ENCODE data around the gene FAM184B.

The FAM184B gene

GRCh38 chr4:17781300-17782287, at the start of gene FAM184B:
Gene FAM184B (minus strand): TSS chr4:17781621. CDS start chr4:17781299, 322 bp downstream.
- DNase-seq: no peak

GRCh38 chr4:17823871-17824669, 42.6 kb upstream of the FAM184B start:
- no peak for DNase-seq

GRCh38 chr4:17817027-17817426, 35.6 kb upstream of the FAM184B start:
- DNase-seq: peak in 3 of 6 experiments; percentile 15 to 43 (median 37)

- DNase-seq: no peak
Measured at GRCh38 chr4:17816142-17816541, 34.7 kb upstream of the FAM184B start.

GRCh38 chr4:17814140-17814539, 32.7 kb upstream of the FAM184B start:
- no peak for DNase-seq

- DNase-seq: no peak
Measured at GRCh38 chr4:17812801-17813200, 31.4 kb upstream of the FAM184B start.

DNA sequence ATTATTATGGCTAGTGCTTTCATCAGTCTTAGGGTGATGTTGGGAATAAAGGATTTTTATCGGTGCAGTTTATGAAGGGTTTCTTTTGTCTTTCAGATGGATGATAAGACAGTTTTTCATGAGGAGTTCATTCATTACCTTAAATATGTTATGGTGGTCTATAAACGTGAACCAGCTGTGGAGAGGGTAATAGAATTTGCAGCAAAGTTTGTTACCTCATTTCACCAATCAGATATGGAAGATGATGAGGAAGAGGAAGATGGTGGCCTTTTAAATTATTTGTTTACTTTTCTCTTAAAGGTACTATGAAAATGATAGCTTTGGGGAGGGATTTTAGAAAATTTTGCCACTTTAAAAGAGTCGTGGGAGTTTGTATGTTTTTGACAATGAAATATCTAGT, 30.7 kb upstream of the FAM184B start:
- DNase-seq: no peak

- no peak for DNase-seq
Measured at GRCh38 chr4:17811078-17811603, 29.7 kb upstream of the FAM184B start.

DNA sequence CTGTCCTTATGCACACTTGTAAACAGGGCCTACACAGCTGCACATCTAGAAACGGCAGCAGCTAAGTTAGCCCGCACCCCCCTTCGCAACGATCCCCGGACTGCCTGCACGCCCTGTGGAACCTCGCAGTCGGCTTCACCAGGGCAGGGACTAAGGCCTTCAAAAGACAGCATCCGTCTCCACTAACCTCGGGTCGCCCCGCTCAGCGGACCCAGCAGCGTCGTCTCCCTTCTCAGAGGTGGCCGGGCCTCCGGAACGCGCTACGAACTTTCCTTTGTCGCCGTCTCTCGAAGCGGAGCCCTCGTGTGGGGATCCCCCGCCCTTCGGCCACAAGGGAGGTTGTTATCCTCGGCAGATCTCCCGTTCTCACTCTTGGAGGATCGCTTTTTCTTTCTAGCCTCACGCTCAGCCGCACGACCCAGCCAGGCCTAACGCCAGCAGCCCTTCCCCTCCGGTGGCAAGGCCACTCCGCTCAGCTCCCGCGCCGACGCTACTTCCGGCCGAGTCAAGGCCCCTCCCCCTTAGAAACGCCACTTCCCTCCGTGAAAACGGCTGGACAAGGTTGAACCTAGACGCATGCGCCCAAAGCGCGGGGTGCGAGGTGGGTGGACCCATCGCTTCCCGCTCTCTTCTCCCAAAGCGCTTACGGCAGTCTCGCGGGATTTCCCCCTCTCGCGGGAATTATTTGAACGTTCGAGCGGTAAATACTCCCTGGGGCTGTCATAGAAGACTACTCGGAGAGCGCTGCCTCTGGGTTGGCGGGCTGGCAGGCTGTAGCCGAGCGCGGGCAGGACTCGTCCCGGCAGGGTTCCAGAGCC, 29.0 kb upstream of the FAM184B start, which contains the start of the genes DCAF16 and NCAPG:
TSS of gene DCAF16 (minus strand) at position 498 of the 818 bp plus-strand sequence. CDS start 6,616 bp downstream, outside the sequence.
TSS of gene NCAPG (plus strand) at position 720 of the 818 bp plus-strand sequence. CDS start 99 bp downstream, outside the sequence.
- peak; percentile 95 to 99 (median 97) for DNase-seq

DNA sequence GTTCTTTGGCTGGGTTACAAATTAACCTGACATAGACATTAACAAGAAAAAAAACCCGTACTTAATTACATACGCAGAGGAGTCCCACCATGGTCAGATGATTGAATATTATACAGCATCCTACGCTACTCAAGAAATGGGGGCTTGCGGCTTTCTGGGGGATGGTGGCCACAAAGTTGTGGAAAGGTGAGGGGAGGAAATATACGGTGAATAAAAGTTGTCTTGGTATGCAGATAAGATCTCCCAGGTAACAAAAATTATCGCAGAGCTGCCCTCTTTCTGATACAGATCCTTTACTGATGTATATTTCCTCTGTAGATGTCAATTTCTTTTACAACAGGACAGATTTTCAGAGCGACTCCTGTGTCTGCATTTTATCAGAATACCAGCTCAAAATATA, 28.2 kb upstream of the FAM184B start:
- DNase-seq: peak in 1 of 6 experiments; percentile 1

GRCh38 chr4:17807446-17807845, 26.0 kb upstream of the FAM184B start:
- no peak for DNase-seq

DNA sequence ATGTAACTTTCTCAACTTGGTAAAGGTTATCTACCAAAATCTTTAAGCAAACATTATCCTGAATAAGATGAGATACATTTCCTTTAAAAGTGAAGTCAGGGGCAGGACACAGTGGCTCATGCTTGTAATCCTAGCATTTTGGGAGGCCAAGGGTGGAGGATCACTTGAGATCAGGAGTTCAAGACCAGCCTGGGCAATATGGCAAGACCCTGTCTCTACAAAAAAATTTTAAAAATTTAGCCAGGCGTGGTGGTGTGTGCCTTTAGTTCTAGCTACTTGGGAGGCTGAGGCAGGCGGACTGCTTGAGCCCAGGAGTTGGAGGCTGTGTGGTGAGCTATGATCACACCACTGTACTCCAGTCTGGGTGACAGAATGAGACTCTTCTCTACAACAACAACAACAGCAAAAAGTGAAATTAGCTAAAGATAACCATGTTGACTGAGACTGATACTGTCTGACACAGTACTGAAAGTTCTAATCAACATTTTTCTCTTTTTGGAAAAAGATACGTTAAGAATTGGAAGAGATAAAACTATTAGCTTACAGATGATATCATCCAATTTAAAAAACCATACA, 24.2 kb upstream of the FAM184B start:
- DNase-seq: no peak

- DNase-seq: no peak
Measured at GRCh38 chr4:17797808-17798207, 16.4 kb upstream of the FAM184B start.

DNA sequence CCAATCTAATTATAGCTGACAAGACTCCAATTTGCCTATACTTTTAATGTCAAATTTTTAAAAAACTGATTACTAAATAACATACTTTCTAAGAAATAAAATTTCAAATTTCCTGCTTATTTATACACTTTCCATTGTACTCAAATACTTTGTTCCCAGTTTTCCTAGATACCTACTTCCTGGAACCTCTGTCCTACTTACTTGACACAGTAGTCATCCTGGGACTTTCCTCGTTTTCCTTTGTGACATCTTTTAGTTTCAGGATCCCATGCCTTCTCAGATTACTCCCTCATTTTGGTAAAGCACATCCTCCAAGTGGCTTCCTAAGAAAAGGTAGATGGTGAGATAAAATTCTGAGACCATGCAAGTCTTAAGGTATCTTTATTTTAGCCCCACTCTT, 13.3 kb upstream of the FAM184B start:
- DNase-seq: no peak

DNA sequence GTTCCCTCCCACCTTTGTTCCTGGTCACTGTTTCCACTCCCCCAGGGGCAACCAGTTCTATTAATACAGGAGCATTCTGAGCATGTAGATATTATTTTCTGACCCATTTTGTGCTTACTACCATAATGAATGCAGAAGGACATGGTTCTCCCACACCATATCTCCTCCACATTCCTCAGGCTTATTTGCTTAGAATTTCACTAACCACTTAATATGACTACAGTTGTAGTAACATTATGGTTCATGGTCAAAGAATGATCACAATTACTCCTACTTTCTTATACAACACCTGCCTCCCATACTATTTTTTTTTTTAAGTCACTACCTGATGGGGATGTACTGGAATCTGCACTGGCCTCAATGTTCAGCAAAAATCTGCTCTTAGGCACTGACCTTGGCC, 7.5 kb upstream of the FAM184B start:
- DNase-seq: no peak

GRCh38 chr4:17787315-17787714, 5.9 kb upstream of the FAM184B start:
- DNase-seq: no peak

GRCh38 chr4:17786567-17786966, 5.1 kb upstream of the FAM184B start:
- DNase-seq: no peak

DNA sequence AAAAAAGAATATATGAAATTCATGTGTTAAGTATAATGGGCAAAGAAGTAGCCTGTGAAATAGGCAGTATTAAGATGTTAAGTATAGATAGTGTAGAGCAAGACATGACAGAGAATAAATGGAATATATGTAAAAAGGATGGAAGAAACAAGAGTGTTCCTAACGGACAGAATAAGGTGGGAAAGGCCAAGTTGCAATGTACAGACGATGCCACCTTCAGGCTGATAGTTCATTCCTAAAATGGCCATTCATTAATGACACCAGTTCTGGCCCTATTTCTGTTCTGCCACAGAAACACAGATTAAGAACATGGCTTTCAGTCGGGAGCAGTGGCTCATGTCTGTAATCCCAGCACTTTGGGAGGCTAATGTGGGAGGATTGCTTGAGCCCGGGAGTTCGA, 4.4 kb upstream of the FAM184B start:
- DNase-seq: no peak

DNA sequence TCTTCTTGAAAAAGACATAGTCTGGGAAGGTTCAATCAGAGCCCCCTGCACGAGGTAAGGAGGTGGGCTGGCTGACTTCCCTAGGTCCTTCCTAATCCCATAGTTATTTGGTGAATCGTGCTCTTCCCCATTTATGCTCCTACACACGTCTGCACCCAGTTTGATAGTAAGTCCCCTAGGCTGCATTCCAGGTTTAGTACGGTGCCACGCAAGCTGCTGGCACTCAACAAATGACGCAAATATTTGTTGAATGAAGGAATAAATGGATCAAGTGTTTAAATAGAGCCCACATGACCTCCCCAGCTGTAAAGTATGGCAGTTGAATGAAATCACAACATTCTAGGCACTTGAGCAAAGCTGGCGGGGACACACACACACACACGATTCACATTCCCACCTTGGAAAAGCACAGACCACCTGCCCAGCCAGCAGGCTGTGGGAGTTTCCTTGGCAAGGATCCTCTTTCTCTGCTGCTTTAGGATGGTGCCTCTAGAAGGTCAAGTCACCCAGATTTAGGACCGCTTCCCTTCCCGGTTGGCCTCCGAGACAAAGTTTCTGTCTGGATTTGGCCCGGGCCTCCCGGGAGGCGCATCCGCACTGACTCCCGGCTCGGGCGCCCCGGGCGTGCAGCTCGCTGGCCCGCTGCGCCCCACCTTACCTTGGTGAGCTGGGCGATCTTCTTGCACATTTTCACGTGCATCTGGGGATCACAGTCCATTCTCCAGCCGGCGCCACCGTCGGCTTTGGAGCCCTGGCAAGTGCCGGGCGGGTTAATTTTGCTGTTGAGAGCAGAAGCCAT, 721 bp downstream of the FAM184B start:
- DNase-seq: no peak

DNA sequence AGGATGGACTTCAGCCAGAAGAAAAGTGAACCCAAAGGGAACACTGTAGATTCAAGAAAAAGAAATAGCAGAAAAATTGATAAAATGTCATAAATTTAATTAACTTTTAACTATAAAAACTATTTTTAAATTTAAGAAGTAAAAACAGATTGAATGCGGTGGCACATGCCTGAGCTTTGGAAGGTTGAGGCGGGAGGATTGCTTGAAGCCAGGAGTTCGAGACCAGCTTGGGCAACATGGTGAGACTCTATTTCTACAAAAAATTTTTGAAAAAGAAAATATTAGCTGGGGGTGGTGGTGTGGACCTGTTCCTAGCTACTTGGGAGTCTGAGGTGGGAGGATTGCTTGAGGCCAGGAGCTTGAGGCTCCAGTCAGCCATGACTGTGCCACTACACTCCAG, 3.0 kb downstream of the FAM184B start:
- DNase-seq: no peak

GRCh38 chr4:17773135-17773698, 8.2 kb downstream of the FAM184B start:
- DNase-seq: no peak
